ENCODE data around the gene DERA. TPM values are rescaled to one million over a fixed set of nuclear protein-coding genes. Genes with fewer than 3 reads are reported as not detected.

The DERA gene
- total and polyA plus RNA-seq, 2 of the 8 experiments (the other 6 are each of a cell fraction or from before 2014, with no cell fraction given): 13.1 to 17.1 TPM

DNA sequence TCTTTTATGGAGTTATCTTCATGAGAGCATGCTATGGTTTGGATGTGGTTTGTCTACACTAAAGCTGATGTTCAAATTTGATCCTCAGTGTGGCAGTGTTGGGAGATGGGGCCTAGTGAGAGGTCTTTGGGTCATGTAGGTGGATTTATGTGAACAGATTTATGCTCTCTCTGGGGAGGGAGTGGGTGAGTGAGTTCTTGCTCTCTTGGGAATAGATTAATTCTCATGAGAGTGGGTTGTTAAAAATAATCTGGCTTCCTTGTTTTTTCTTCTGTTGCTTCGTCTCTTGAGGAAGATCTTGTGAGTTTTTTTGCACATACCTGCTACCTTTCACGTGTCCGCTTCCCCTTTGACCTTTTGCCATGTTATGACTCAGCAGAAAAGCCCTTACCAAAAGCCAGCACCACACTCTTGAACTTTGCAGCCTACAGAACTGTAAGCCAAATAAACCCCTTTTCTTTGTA lies 20.5 kb downstream of the DERA start (continued):
- TF ChIP-seq CTCF (IDR thresholded peaks at IDR 0.05; ENCODE audit: control extremely low read depth in 1 of 3, insufficient read depth in 1 of 3, low read depth in 1 of 3, low read length in 3 of 3) (peak in 2 of 3 experiments; percentile 19 to 29; a peak in 3 of 4 replicates), BRCA1 (IDR thresholded peaks at IDR 0.05; ENCODE audit: low read depth, low read length) (no peak), KDM5A (IDR thresholded peaks at IDR 0.05; ENCODE audit: low read length) (no peak)
